ENCODE data around the gene HDGFL3.
"Not testable (repeated sequence)": the region's sequence is repeated elsewhere in the genome, so short reads cannot be mapped to it uniquely, and the experiment has no call there.

Gene HDGFL3

GRCh38 chr15:83207660-83208366 lies at the start of gene HDGFL3:
HDGFL3 (minus strand) TSS chr15:83207823; CDS start chr15:83207414, 409 bp downstream.
- peak; percentile 86 for DNase-seq

GRCh38 chr15:83250781-83251180 lies 43.2 kb upstream of the HDGFL3 start:
- no peak for DNase-seq

GRCh38 chr15:83249030-83249343 lies 41.4 kb upstream of the HDGFL3 start:
- DNase-seq = no peak

- DNase-seq = peak; percentile 89
Measured at GRCh38 chr15:83248151-83249029, 40.8 kb upstream of the HDGFL3 start.

GRCh38 chr15:83243634-83244033 lies 36.0 kb upstream of the HDGFL3 start:
- DNase-seq = no peak

- DNase-seq = no peak
Measured at GRCh38 chr15:83230242-83230641, 22.6 kb upstream of the HDGFL3 start.

GRCh38 chr15:83225449-83225848 lies 17.8 kb upstream of the HDGFL3 start:
- DNase-seq = no peak

- not testable (repeated sequence) for DNase-seq
Measured at GRCh38 chr15:83221781-83222180, 14.2 kb upstream of the HDGFL3 start.

GRCh38 chr15:83219026-83219425 lies 11.4 kb upstream of the HDGFL3 start:
- no peak for DNase-seq

GRCh38 chr15:83215306-83215705 lies 7.7 kb upstream of the HDGFL3 start:
- DNase-seq = no peak

GRCh38 chr15:83210619-83211018 lies 3.0 kb upstream of the HDGFL3 start:
- DNase-seq = peak; percentile 95

GRCh38 chr15:83209333-83209732 lies 1.7 kb upstream of the HDGFL3 start:
- DNase-seq = peak; percentile 49

- DNase-seq = no peak
Measured at GRCh38 chr15:83208367-83208661, 691 bp upstream of the HDGFL3 start.

- DNase-seq = peak; percentile 86
Measured at GRCh38 chr15:83207009-83207659, 489 bp downstream of the HDGFL3 start.

GRCh38 chr15:83206526-83207008 lies 1.1 kb downstream of the HDGFL3 start:
- peak; percentile 56 for DNase-seq

GRCh38 chr15:83205725-83206324 lies 1.8 kb downstream of the HDGFL3 start:
- peak; percentile 22 for DNase-seq

GRCh38 chr15:83204697-83205096 lies 2.9 kb downstream of the HDGFL3 start:
- peak; percentile 44 for DNase-seq

GRCh38 chr15:83203543-83203942 lies 4.1 kb downstream of the HDGFL3 start:
- no peak for DNase-seq

- DNase-seq = no peak
Measured at GRCh38 chr15:83200589-83200988, 7.0 kb downstream of the HDGFL3 start.

- DNase-seq = no peak
Measured at GRCh38 chr15:83200162-83200561, 7.5 kb downstream of the HDGFL3 start.

GRCh38 chr15:83199288-83199687 lies 8.3 kb downstream of the HDGFL3 start:
- DNase-seq = no peak

GRCh38 chr15:83198476-83198875 lies 9.1 kb downstream of the HDGFL3 start:
- no peak for DNase-seq

- DNase-seq = no peak
Measured at GRCh38 chr15:83194528-83194927, 13.1 kb downstream of the HDGFL3 start.

All from NCI-H82 (cell line).